ENCODE data around the gene KLF15. TPM values are rescaled to one million over a fixed set of nuclear protein-coding genes. Genes with fewer than 3 reads are reported as not detected.

Gene KLF15
- total RNA-seq, 1 experiment from 2014 or later: 14.7 TPM

- TF ChIP-seq ATF2 (CRISPR knock-in tag; IDR thresholded peaks at IDR 0.05; ENCODE audit: borderline replicate concordance, low read depth) (no peak), ESRRA (CRISPR knock-in tag; IDR thresholded peaks at IDR 0.05; ENCODE audit: borderline replicate concordance) (no peak)
Measured at GRCh38 chr3:126370606-126371005, 13.4 kb upstream of the KLF15 start (continued).

GRCh38 chr3:126370055-126370454 is 12.8 kb upstream of the KLF15 start:
- Mint-ChIP-seq H3K27me3 (ENCODE audit: low read depth) (no peaks in the 10 kb centered on the region; the same call in 1 of the 2 replicates), H3K36me3 (peaks cover 6% of the 10 kb centered on the region), H3K9me3 (0 out of 2 replicates have a peak, but pooled peaks cover 7% of the 10 kb centered on the region), H3K27ac (no peak overlapping the region), H3K4me3 (no peak overlapping the region), H3K4me1 (peaks cover under 1% of the 10 kb centered on the region)
- TF ChIP-seq FOXP1 (CRISPR knock-in tag; IDR thresholded peaks at IDR 0.05; ENCODE audit: borderline replicate concordance): no peak
- no peak for TF ChIP-seq MYBL2 (CRISPR knock-in tag; IDR thresholded peaks at IDR 0.05)
- no peak for TF ChIP-seq NR2C2 (CRISPR knock-in tag; IDR thresholded peaks at IDR 0.05)
- TF ChIP-seq NFE2L1 (CRISPR knock-in tag; IDR thresholded peaks at IDR 0.05): no peak
- TF ChIP-seq STAT6 (CRISPR knock-in tag; conservative IDR thresholded peaks at IDR 0.05; ENCODE audit: low read depth): no peak
- no peak for TF ChIP-seq RELA (CRISPR knock-in tag; IDR thresholded peaks at IDR 0.05; ENCODE audit: borderline replicate concordance)
- no peak for TF ChIP-seq CREM (CRISPR knock-in tag; IDR thresholded peaks at IDR 0.05)
- no peak for TF ChIP-seq HMGXB4 (CRISPR knock-in tag; IDR thresholded peaks at IDR 0.05)
- no peak for TF ChIP-seq ZNF512 (CRISPR knock-in tag; IDR thresholded peaks at IDR 0.05; ENCODE audit: borderline replicate concordance)
- no peak for TF ChIP-seq AR (CRISPR knock-in tag; IDR thresholded peaks at IDR 0.05)
- no peak for TF ChIP-seq ZNF138 (CRISPR knock-in tag; conservative IDR thresholded peaks at IDR 0.05)
- ChIA-PET POLR2A (no interaction called here), CTCF (no interaction called here)
- ATAC-seq (no peak), DNase-seq (ENCODE audit: low spot score) (no peak)

GRCh38 chr3:126369490-126369889 is 12.3 kb upstream of the KLF15 start:
- H3K4me3 Mint-ChIP-seq: no peak overlapping the region
- POLR2A ChIA-PET: no interaction called here
- peaks cover 6% of the 10 kb centered on the region for H3K4me1 Mint-ChIP-seq
- 0 out of 2 replicates have a peak, but pooled peaks cover 7% of the 10 kb centered on the region for H3K9me3 Mint-ChIP-seq
- ATAC-seq: no peak
- DNase-seq (ENCODE audit: low spot score): no peak
- no peak overlapping the region for H3K27ac Mint-ChIP-seq
- CTCF ChIA-PET: no interaction called here
- peaks cover 6% of the 10 kb centered on the region for H3K36me3 Mint-ChIP-seq
- H3K27me3 Mint-ChIP-seq (ENCODE audit: low read depth): no peaks in the 10 kb centered on the region; the same call in 1 of the 2 replicates
- no peak for TF ChIP-seq AFF4 (CRISPR knock-in tag; IDR thresholded peaks at IDR 0.05; ENCODE audit: borderline replicate concordance)
- TF ChIP-seq ZBTB21 (CRISPR knock-in tag; IDR thresholded peaks at IDR 0.05; ENCODE audit: borderline replicate concordance): no peak
- no peak for TF ChIP-seq ZSCAN18 (CRISPR knock-in tag; IDR thresholded peaks at IDR 0.05)
- no peak for TF ChIP-seq ZNF138 (CRISPR knock-in tag; conservative IDR thresholded peaks at IDR 0.05)
- no peak for TF ChIP-seq TCF7 (CRISPR knock-in tag; IDR thresholded peaks at IDR 0.05; ENCODE audit: low read depth)

Data from WTC11 (cell line).